Hippocampal formation (tissue), 2 donors: ENCODE results near the gene HOATZ.

Source experiments
- DNase-seq, 2 donors: peaks; one replicate each; lab custom pipeline; 2025; lab: John Stamatoyannopoulos, UW

Gene HOATZ

GRCh38 chr11:111522426-111522825, 7.8 kb downstream of the HOATZ start:
- no peak for DNase-seq

- DNase-seq = no peak
These were observed 8.8 kb downstream of the HOATZ start for GRCh38 chr11:111523343-111523742.

GRCh38 chr11:111524056-111524455, 9.5 kb downstream of the HOATZ start:
- DNase-seq = no peak

- no peak for DNase-seq
These were observed 10.9 kb downstream of the HOATZ start for GRCh38 chr11:111525456-111525855.

- DNase-seq = no peak
These were observed 11.9 kb downstream of the HOATZ start for GRCh38 chr11:111526501-111526900.

GRCh38 chr11:111527279-111527678, 12.7 kb downstream of the HOATZ start:
- no peak for DNase-seq

- no peak for DNase-seq
These were observed 14.0 kb downstream of the HOATZ start for GRCh38 chr11:111528557-111528956.

- DNase-seq = no peak
These were observed 15.5 kb downstream of the HOATZ start for GRCh38 chr11:111530091-111530490.

- peak in 1 of 2 donors; percentile 58 for DNase-seq
These were observed 16.6 kb downstream of the HOATZ start for GRCh38 chr11:111531136-111531535.

- DNase-seq = no peak
These were observed 17.2 kb downstream of the HOATZ start for GRCh38 chr11:111531687-111532364.

- DNase-seq = no peak
These were observed 17.8 kb downstream of the HOATZ start for GRCh38 chr11:111532365-111532709.

- DNase-seq = no peak
These were observed 20.7 kb downstream of the HOATZ start for GRCh38 chr11:111535281-111535680.

- DNase-seq = no peak
These were observed 22.8 kb downstream of the HOATZ start for GRCh38 chr11:111537336-111537860.

- DNase-seq = no peak
These were observed 24.0 kb downstream of the HOATZ start for GRCh38 chr11:111538407-111539114.

- no peak for DNase-seq
These were observed 25.0 kb downstream of the HOATZ start for GRCh38 chr11:111539426-111540113.

GRCh38 chr11:111540114-111540936, 25.7 kb downstream of the HOATZ start, which contains the start of gene LAYN:
Gene LAYN, plus strand, starts transcription at chr11:111540720. Its CDS starts 124 bp downstream, at chr11:111540844.
- DNase-seq = peak; percentile 41 to 54

GRCh38 chr11:111540937-111541253, 26.3 kb downstream of the HOATZ start:
- no peak for DNase-seq

GRCh38 chr11:111541254-111542061, 26.9 kb downstream of the HOATZ start:
- DNase-seq = no peak

GRCh38 chr11:111542606-111543275, 28.2 kb downstream of the HOATZ start:
- no peak for DNase-seq

GRCh38 chr11:111548525-111548924, 33.9 kb downstream of the HOATZ start:
- DNase-seq = no peak
